ENCODE data around the gene SLC7A6OS. TPM values are rescaled to one million over a fixed set of nuclear protein-coding genes. Genes with fewer than 3 reads are reported as not detected.

SLC7A6OS gene
- total RNA-seq, 1 donor from 2014 or later: 16.8 TPM

DNA sequence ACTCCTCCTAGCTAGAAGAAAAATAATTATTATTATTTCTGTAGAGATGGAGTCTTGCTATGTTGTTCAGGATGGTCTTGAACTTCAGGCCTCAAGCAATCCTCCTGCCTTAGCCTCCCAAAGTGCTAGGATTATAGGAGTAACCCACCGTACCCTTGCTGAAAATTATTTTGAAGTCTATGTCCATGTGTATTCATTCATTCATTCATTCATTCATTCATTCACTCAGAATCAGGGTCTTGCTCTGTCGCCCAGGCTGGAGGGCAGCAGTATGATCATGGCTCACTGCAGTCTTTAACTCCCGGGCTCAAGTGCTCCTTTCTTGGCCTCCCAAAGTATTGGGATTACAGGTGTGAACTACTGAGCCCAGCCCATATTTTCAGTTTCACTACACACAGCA is 4.1 kb downstream of the SLC7A6OS start:
- ATAC-seq (no peak), DNase-seq (no peak)
- no peaks in the 10 kb centered on the region for H3K27me3 ChIP-seq (ENCODE audit: low read depth)
- TF ChIP-seq CTCF (IDR thresholded peaks at IDR 0.05): no peak
- no peak overlapping the region for H3K27ac ChIP-seq
- intact Hi-C loops (cut with DNase I): no loop called here
- peaks cover 78% of the 10 kb centered on the region for H3K36me3 ChIP-seq
- no peak overlapping the region for H3K4me3 ChIP-seq
- no peaks in the 10 kb centered on the region for H3K9me3 ChIP-seq
- peaks cover 34% of the 10 kb centered on the region for H3K4me1 ChIP-seq

GRCh38 chr16:68300734-68301459 is 9.8 kb downstream of the SLC7A6OS start:
- no peak for ATAC-seq
- TF ChIP-seq CTCF (IDR thresholded peaks at IDR 0.05): no peak
- intact Hi-C loops (cut with DNase I): no loop called here
- Histone ChIP-seq H3K9me3 (no peaks in the 10 kb centered on the region), H3K27ac (no peak overlapping the region), H3K36me3 (peaks cover 100% of the 10 kb centered on the region), H3K4me3 (no peak overlapping the region), H3K4me1 (no peaks in the 10 kb centered on the region), H3K27me3 (ENCODE audit: low read depth) (no peaks in the 10 kb centered on the region)
- DNase-seq: no peak

DNA sequence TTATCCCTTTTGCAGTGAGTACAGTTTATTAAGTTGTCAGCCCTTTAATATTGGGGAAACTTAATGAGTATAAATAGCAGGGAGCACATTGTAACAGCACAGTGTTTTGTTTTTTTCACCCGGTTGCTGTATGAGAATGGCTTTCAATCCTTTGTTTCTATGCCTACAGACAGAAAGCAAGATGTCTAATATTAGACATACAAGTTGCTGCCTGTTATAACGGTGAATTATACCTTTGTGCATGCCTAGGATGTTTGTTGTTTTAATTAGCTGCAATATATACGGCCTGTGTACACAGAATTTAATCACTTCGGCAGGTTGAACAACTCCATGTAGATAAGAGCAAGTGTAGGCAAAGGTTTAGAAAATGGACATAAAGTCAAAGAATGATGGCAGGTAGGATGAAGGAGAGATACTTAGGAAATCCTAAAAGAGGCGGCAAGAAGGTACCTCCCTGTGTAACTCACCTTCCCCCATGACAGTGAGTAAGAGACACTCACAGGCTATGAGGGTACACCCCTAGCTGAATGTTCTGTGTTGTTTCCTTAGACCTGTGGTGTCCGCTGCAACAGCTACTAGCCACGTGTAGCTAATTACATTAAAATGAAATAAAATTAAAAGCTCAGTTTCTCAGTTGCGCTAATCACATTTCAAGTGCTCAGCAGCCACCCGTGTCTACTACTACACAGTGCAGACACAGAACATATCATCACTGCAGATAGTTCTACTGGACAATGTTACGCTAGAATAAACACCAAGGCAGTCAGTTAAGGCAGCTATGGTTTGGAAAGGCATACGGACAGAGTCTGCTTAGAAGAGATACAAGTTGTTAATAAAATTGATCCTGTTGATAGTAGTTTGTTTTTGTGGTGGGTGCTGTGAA is 10.9 kb downstream of the SLC7A6OS start:
- H3K36me3 ChIP-seq: peaks cover 100% of the 10 kb centered on the region
- no peaks in the 10 kb centered on the region for H3K27me3 ChIP-seq (ENCODE audit: low read depth)
- no peak overlapping the region for H3K4me3 ChIP-seq
- no peak overlapping the region for H3K27ac ChIP-seq
- H3K4me1 ChIP-seq: no peaks in the 10 kb centered on the region
- ATAC-seq (no peak), DNase-seq (no peak)
- intact Hi-C loops (cut with DNase I): no loop called here
- H3K9me3 ChIP-seq: no peaks in the 10 kb centered on the region
- no peak for TF ChIP-seq CTCF (IDR thresholded peaks at IDR 0.05)

- Histone ChIP-seq H3K4me3 (no peak overlapping the region), H3K27me3 (ENCODE audit: low read depth) (no peaks in the 10 kb centered on the region), H3K9me3 (no peaks in the 10 kb centered on the region), H3K27ac (no peak overlapping the region), H3K36me3 (peaks cover 100% of the 10 kb centered on the region), H3K4me1 (no peaks in the 10 kb centered on the region)
- ATAC-seq (no peak), DNase-seq (no peak)
- intact Hi-C loops (cut with DNase I): no loop called here
- TF ChIP-seq CTCF (IDR thresholded peaks at IDR 0.05): no peak
Measured at GRCh38 chr16:68298907-68299561, 11.7 kb downstream of the SLC7A6OS start.

DNA sequence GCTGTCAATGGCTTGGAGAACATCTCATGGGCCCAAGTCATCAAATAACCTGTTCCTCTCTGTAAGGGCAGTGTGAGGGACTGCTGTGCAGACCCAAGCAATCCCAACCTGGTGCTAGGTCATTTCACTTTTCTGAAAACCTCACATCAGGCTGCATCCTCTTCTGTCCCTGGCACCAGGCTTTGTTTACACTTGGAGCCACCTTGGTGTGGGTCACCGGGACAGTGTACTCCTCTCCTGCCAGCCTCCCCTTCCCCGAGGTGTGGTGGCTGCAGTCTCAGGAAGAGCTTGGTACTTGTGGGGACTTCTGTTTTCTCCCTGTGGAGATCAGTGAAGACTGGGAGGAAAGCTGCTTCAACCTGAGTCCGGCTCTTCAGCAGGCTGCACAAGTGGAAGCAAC is 12.4 kb downstream of the SLC7A6OS start:
- ATAC-seq (no peak), DNase-seq (no peak)
- TF ChIP-seq CTCF (IDR thresholded peaks at IDR 0.05): no peak
- Histone ChIP-seq H3K9me3 (no peaks in the 10 kb centered on the region), H3K27ac (no peak overlapping the region), H3K36me3 (peaks cover 100% of the 10 kb centered on the region), H3K4me1 (no peaks in the 10 kb centered on the region), H3K27me3 (ENCODE audit: low read depth) (no peaks in the 10 kb centered on the region), H3K4me3 (no peak overlapping the region)
- intact Hi-C loops (cut with DNase I): no loop called here
